PFSK-1 (cell line): ENCODE data around the gene RASSF3.

Source experiments
- FOXP2 ChIP-seq: optimal IDR thresholded peaks from 2 replicates; pipeline ENCODE3; 2011; ENCODE audit warnings: borderline replicate concordance, control low read depth, inconsistent platforms; ENCODE audit not compliant: insufficient read depth; ENCODE audit errors: extremely low read length, extremely low read depth
- POLR2AphosphoS5 ChIP-seq: IDR thresholded peaks from 2 replicates; pipeline ENCODE4 v1.6.1; 2012; ENCODE audit warnings: low read depth, mild to moderate bottlenecking, control low read depth, low read length, moderate library complexity
- REST ChIP-seq, 2 experiments: IDR thresholded peaks; 2 replicates each; pipeline versions ENCODE4 v1.6.1 to v1.8.0; 2011 to 2012; ENCODE audit warnings: low read depth in 2 of 2, low read length in 2 of 2, control low read depth in 1 of 2, inconsistent platforms in 1 of 2, mild to moderate bottlenecking in 1 of 2, moderate library complexity in 1 of 2; ENCODE audit not compliant: insufficient read depth in 1 of 2
- SIN3A ChIP-seq: IDR thresholded peaks from 2 replicates; pipeline ENCODE4 v1.6.1; 2012; ENCODE audit warnings: mild to moderate bottlenecking, low read length, moderate library complexity, borderline replicate concordance; ENCODE audit not compliant: insufficient read depth
- TAF1 ChIP-seq: IDR thresholded peaks from 2 replicates; pipeline ENCODE4 v1.6.1; 2012; ENCODE audit warnings: low read length, control low read depth, borderline replicate concordance; ENCODE audit not compliant: insufficient read depth

The RASSF3 gene

GRCh38 chr12:64656429-64656828 lies 46.1 kb downstream of the RASSF3 start:
- TF ChIP-seq FOXP2 (no peak), REST (IDR thresholded peaks at IDR 0.05; ENCODE audit: insufficient read depth in 1 of 2, low read depth in 2 of 2, low read length in 2 of 2) (no peak), TAF1 (no peak), SIN3A (no peak), POLR2AphosphoS5 (no peak)

GRCh38 chr12:64658892-64659481 lies 48.7 kb downstream of the RASSF3 start:
- TF ChIP-seq SIN3A = no peak

GRCh38 chr12:64660237-64661018 lies 50.1 kb downstream of the RASSF3 start:
- TF ChIP-seq POLR2AphosphoS5 = no peak
- TF ChIP-seq TAF1 = no peak
- no peak for TF ChIP-seq REST (IDR thresholded peaks at IDR 0.05; ENCODE audit: insufficient read depth in 1 of 2, low read depth in 2 of 2, low read length in 2 of 2)
- TF ChIP-seq SIN3A = no peak
- no peak for TF ChIP-seq FOXP2

GRCh38 chr12:64663015-64663414 lies 52.7 kb downstream of the RASSF3 start:
- TF ChIP-seq POLR2AphosphoS5 (no peak), REST (IDR thresholded peaks at IDR 0.05; ENCODE audit: insufficient read depth in 1 of 2, low read depth in 2 of 2, low read length in 2 of 2) (no peak), TAF1 (no peak), SIN3A (no peak), FOXP2 (no peak)

GRCh38 chr12:64665514-64665913 lies 55.2 kb downstream of the RASSF3 start:
- TF ChIP-seq POLR2AphosphoS5 (no peak), TAF1 (no peak), FOXP2 (no peak), SIN3A (no peak), REST (IDR thresholded peaks at IDR 0.05; ENCODE audit: insufficient read depth in 1 of 2, low read depth in 2 of 2, low read length in 2 of 2) (no peak)
